GM23248 (cell line): ENCODE measurements around the gene ANKRD11.

Experiments used
- EZH2 ChIP-seq: fragments of 200-600 bp; sonication (generic); IDR thresholded peaks from 2 replicates; pipeline ENCODE4 v1.6.1; 2018; ENCODE audit warnings: antibody characterized with exemption, mild to moderate bottlenecking; ENCODE audit not compliant: insufficient read depth, poor library complexity, severe bottlenecking
- EZH2phosphoT487 ChIP-seq: fragments of 200-600 bp; sonication (generic); IDR thresholded peaks from 2 replicates; pipeline ENCODE4 v1.6.1; 2018; ENCODE audit warnings: antibody characterized with exemption, moderate library complexity, mild to moderate bottlenecking, low read depth; ENCODE audit not compliant: insufficient read depth

DNA sequence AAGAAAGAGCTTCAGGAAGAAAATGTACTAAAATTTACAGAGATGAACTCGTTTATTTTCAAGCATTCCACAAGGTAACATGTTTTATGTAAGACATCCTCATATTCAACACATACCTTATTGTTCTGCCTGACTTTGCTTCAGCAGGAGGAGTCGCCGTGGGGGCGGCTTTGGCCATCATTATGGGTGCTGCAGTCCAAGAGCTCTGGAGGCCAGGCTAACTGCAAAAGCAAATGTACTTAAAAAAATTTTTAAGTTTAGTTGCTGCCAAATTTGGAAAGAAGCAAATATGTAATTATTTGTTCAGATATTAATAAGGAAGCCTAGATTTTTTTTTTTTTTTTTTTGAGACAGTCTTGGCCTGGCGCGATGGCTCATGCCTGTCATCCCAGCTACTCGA, 13.7 kb upstream of the ANKRD11 start:
- TF ChIP-seq EZH2 (no peak), EZH2phosphoT487 (no peak)
